HG03135 (cell line): Measurements from ENCODE around the gene PRSS1.
"Not testable (repeated sequence)": the region's sequence is repeated elsewhere in the genome, so short reads cannot be mapped to it uniquely, and the experiment has no call there.

Source experiments
- ATAC-seq: cut with Tn5 transposase; IDR thresholded peaks from one replicate; pipeline ENCODE4 v1.9.1; 2021; ENCODE audit warnings: mild to moderate bottlenecking, moderate library complexity; ENCODE audit not compliant: unreplicated experiment

The PRSS1 gene

GRCh38 chr7:142745745-142746144, 3.5 kb upstream of the PRSS1 start:
- ATAC-seq, result no peak

- ATAC-seq, result no peak
These were observed 3.0 kb upstream of the PRSS1 start for GRCh38 chr7:142746264-142746663.

- ATAC-seq, result not testable (repeated sequence)
These were observed 862 bp upstream of the PRSS1 start for GRCh38 chr7:142748410-142748809.

- no peak for ATAC-seq
These were observed 1.2 kb downstream of the PRSS1 start for GRCh38 chr7:142750321-142750938.

- not testable (repeated sequence) for ATAC-seq
These were observed 2.4 kb downstream of the PRSS1 start for GRCh38 chr7:142751526-142752175.

- ATAC-seq, result no peak
These were observed 3.3 kb downstream of the PRSS1 start for GRCh38 chr7:142752376-142753225.

- ATAC-seq, result no peak
These were observed 4.1 kb downstream of the PRSS1 start for GRCh38 chr7:142753366-142753765.

GRCh38 chr7:142753925-142754491, 4.7 kb downstream of the PRSS1 start:
- not testable (repeated sequence) for ATAC-seq

- no peak for ATAC-seq
These were observed 5.7 kb downstream of the PRSS1 start for GRCh38 chr7:142754681-142755575.

GRCh38 chr7:142758312-142758711, 9.0 kb downstream of the PRSS1 start:
- not testable (repeated sequence) for ATAC-seq

GRCh38 chr7:142759433-142759832, 10.2 kb downstream of the PRSS1 start:
- ATAC-seq, result no peak

GRCh38 chr7:142760071-142760642, 10.9 kb downstream of the PRSS1 start:
- ATAC-seq, result no peak

GRCh38 chr7:142761606-142762005, 12.3 kb downstream of the PRSS1 start:
- ATAC-seq, result not testable (repeated sequence)

GRCh38 chr7:142762104-142762503, 12.8 kb downstream of the PRSS1 start:
- no peak for ATAC-seq

- no peak for ATAC-seq
These were observed 18.2 kb downstream of the PRSS1 start for GRCh38 chr7:142767451-142767850.

GRCh38 chr7:142767861-142768260, 18.6 kb downstream of the PRSS1 start:
- no peak for ATAC-seq

- not testable (repeated sequence) for ATAC-seq
These were observed 19.6 kb downstream of the PRSS1 start for GRCh38 chr7:142768885-142769284.

- ATAC-seq, result peak; percentile 11
These were observed 21.5 kb downstream of the PRSS1 start, which contains the start of gene PRSS2 for GRCh38 chr7:142770661-142771352. PRSS2 (plus strand) TSS chr7:142770970; CDS start chr7:142770983, 13 bp downstream.

- peak; percentile 90 for ATAC-seq
These were observed 22.1 kb downstream of the PRSS1 start for GRCh38 chr7:142771353-142771723.
